ENCODE measurements around the gene WDR45. TPM values are rescaled to one million over a fixed set of nuclear protein-coding genes. Genes with fewer than 3 reads are reported as not detected.

WDR45 gene
- total RNA-seq, 4 donors from 2014 or later = 64.2 to 133 (median 86.9) TPM

- peaks cover 0 to 26% (median 0%) of the 10 kb centered on the region in 3 donors for H3K36me3 ChIP-seq
- H3K27ac ChIP-seq = peak overlapping the region in 2 of 4 donors; percentile 56 to 72
- H3K9me3 ChIP-seq = no peaks in the 10 kb centered on the region
- TF ChIP-seq POLR2A (IDR thresholded peaks at IDR 0.05) = no peak
- TF ChIP-seq, protein P1, sequence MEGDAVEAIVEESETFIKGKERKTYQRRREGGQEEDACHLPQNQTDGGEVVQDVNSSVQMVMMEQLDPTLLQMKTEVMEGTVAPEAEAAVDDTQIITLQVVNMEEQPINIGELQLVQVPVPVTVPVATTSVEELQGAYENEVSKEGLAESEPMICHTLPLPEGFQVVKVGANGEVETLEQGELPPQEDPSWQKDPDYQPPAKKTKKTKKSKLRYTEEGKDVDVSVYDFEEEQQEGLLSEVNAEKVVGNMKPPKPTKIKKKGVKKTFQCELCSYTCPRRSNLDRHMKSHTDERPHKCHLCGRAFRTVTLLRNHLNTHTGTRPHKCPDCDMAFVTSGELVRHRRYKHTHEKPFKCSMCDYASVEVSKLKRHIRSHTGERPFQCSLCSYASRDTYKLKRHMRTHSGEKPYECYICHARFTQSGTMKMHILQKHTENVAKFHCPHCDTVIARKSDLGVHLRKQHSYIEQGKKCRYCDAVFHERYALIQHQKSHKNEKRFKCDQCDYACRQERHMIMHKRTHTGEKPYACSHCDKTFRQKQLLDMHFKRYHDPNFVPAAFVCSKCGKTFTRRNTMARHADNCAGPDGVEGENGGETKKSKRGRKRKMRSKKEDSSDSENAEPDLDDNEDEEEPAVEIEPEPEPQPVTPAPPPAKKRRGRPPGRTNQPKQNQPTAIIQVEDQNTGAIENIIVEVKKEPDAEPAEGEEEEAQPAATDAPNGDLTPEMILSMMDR (IDR thresholded peaks at IDR 0.05) = no peak
- H3K27me3 ChIP-seq = no peaks in the 10 kb centered on the region
- H3K4me3 ChIP-seq = no peak overlapping the region
- no peaks in the 10 kb centered on the region for H3K4me1 ChIP-seq
- DNase-seq = peak in 2 of 3 donors; percentile 75 to 77
These were observed 49.8 kb downstream of the WDR45 start for GRCh38 chrX:49029876-49030275.

Small RNA genes lying within 50 kb of the gene (small RNA-seq; reads per million reads assigned to genes)
- gene RNU4-52P = 0.06 reads per million in 2 donors

Other genes starting within 250 kb of the WDR45 start
- 10 to 100 TPM in 3 of 4 donors, not detected in 1; 19.0 to 49.2 (median 33.5) TPM for gene PCSK1N, start 244.3 kb downstream of the WDR45 start, total RNA-seq
- gene TIMM17B, start 182.1 kb downstream of the WDR45 start, total RNA-seq = 10 to 100 TPM; 33.8 to 67.9 (median 54.5) TPM
- 10 to 100 TPM; 63.3 to 86.6 (median 70.1) TPM for gene PQBP1, start 182.0 kb downstream of the WDR45 start, total RNA-seq
- 10 to 100 TPM; 14.0 to 43.3 (median 21.5) TPM for gene SLC35A2, start 168.2 kb downstream of the WDR45 start, total RNA-seq
- gene PIM2, start 160.9 kb downstream of the WDR45 start, total RNA-seq = 10 to 100 TPM; 17.3 to 24.8 (median 19.1) TPM
- gene OTUD5, start 122.3 kb downstream of the WDR45 start, total RNA-seq = 10 to 100 TPM; 49.7 to 79.2 (median 71.0) TPM
- gene KCND1, start 108.0 kb downstream of the WDR45 start, total RNA-seq = 1 to 10 TPM in 3 of 4 donors, under 1 TPM in 1; 0.35 to 5.8 (median 1.7) TPM
- 100 to 1,000 TPM in 1 of 4 donors, 10 to 100 TPM in 3; 32.4 to 139 (median 70.9) TPM for gene GRIPAP1, start 77.6 kb downstream of the WDR45 start, total RNA-seq
- 10 to 100 TPM; 25.6 to 36.3 (median 32.4) TPM for gene TFE3, start 36.5 kb downstream of the WDR45 start, total RNA-seq
- gene CCDC120, start 20.9 kb downstream of the WDR45 start, total RNA-seq = 10 to 100 TPM in 3 of 4 donors, not detected in 1; 13.8 to 39.1 (median 24.5) TPM
- 1 to 10 TPM; 2.8 to 9.8 (median 4.4) TPM for gene PRAF2, start 5.9 kb downstream of the WDR45 start, total RNA-seq
- 10 to 100 TPM; 24.0 to 26.8 (median 25.7) TPM for gene GPKOW, start 43.8 kb upstream of the WDR45 start, total RNA-seq
- 10 to 100 TPM in 2 of 4 donors, 1 to 10 TPM in 1, not detected in 1; 5.8 to 14.4 (median 11.6) TPM for gene MAGIX, start 82.9 kb upstream of the WDR45 start, total RNA-seq
- gene PLP2, start 92.0 kb upstream of the WDR45 start, total RNA-seq = 10 to 100 TPM; 16.1 to 36.6 (median 30.8) TPM
- gene PRICKLE3, start 106.5 kb upstream of the WDR45 start, total RNA-seq = 10 to 100 TPM; 22.5 to 47.0 (median 26.8) TPM
- 10 to 100 TPM in 1 of 4 donors, 1 to 10 TPM in 2, not detected in 1; 5.5 to 11.0 (median 6.7) TPM for gene SYP, start 120.3 kb upstream of the WDR45 start, total RNA-seq
- gene CACNA1F, start 153.5 kb upstream of the WDR45 start, total RNA-seq = 1 to 10 TPM; 1.7 to 2.8 (median 2.3) TPM
- 10 to 100 TPM; 19.1 to 27.4 (median 23.1) TPM for gene CCDC22, start 155.6 kb upstream of the WDR45 start, total RNA-seq
- gene FOXP3, start 184.8 kb upstream of the WDR45 start, total RNA-seq = under 1 TPM in 1 of 4 donors, not detected in 3; 0.66 TPM
- 10 to 100 TPM in 1 of 4 donors, 1 to 10 TPM in 3; 2.5 to 19.0 (median 7.5) TPM for gene PPP1R3F, start 189.9 kb upstream of the WDR45 start, total RNA-seq
- not detected for gene GAGE10, start 223.8 kb upstream of the WDR45 start, total RNA-seq
- gene GAGE12J, start 242.2 kb upstream of the WDR45 start, total RNA-seq = not detected

All from Peyer's patch (tissue), 4 donors.